HG03060 (cell line): ENCODE data around the gene RAB11FIP4.

Source experiments
- ATAC-seq: cut with Tn5 transposase; IDR thresholded peaks from one replicate; pipeline ENCODE4 v1.9.1; 2021; ENCODE audit warnings: low read depth, moderate number of reproducible peaks; ENCODE audit not compliant: unreplicated experiment

Gene RAB11FIP4

DNA sequence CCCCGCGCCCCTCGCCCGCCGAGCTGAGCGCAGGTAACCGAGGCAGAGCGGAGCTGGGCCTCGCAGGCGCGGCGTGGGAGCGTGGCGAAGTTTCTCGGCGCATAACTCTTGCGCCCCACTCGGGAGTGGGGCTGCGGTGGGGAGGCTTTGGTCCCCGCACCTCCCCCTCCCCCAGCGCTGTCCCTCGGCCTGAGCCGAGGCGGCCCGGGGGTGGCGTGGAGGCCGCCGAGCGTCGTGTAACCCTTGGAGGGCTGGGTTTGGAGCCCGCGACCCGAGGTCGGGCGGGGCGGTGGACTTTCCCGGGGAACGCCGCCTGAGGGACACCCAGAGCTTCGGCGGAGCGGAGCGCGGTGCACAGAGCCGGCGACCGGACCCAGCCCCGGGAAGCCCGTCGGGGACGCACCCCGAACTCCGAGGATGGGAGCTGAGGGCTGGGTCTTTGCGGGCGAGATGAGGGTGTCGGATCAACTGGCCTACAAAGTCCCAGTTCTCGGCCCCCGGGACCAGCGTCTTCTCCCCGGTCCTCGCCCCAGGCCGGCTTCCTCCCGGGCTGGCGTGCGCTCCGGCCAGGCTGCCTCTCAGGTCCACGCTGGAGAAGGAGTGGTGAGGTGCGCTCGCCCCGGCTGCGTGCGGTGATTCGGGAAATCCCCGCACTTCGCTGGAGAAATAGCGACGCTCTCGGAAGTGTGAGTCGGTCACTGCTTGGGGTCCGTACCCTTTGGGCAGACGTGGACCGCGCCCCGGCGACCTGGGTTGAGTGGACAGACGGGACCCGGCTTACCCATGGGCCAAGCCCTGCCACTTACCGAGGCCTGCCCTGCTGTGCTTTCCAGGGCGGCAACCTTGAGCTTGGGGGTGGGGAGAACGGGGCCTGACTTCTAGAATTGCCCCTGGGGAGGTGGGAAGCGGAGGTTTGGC lies 168.4 kb downstream of the RAB11FIP4 start:
- ATAC-seq, result no peak

DNA sequence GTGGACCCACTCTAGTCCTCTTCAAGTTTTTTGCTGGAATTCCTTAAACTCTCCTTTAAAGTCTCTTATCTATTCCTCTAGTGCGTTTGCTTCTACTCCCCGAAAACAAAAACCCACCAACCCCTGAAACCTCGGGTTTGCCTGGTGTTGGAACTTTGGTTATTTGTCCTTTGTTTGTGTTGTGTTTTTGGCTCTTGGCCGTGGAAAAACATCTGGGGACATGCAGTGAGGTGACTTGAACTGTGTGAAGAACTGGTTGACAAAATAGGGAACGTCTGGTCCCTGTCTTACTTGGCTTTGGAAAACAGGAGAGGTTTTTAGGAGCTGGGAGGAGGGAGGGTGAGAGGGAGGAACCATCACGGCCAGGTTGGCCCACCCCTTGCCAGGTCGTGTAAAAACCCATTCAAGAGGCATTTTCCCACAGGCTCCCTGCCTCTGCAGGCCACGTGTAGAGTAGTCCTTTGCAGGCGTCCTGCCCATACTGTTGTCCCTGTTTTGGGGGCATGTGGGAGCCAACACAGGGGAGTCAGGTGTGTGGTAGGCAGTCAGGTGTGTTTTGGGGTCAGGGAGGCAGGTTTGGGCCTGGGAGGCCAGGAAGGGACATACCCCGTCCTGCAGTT lies 169.3 kb downstream of the RAB11FIP4 start:
- no peak for ATAC-seq

DNA sequence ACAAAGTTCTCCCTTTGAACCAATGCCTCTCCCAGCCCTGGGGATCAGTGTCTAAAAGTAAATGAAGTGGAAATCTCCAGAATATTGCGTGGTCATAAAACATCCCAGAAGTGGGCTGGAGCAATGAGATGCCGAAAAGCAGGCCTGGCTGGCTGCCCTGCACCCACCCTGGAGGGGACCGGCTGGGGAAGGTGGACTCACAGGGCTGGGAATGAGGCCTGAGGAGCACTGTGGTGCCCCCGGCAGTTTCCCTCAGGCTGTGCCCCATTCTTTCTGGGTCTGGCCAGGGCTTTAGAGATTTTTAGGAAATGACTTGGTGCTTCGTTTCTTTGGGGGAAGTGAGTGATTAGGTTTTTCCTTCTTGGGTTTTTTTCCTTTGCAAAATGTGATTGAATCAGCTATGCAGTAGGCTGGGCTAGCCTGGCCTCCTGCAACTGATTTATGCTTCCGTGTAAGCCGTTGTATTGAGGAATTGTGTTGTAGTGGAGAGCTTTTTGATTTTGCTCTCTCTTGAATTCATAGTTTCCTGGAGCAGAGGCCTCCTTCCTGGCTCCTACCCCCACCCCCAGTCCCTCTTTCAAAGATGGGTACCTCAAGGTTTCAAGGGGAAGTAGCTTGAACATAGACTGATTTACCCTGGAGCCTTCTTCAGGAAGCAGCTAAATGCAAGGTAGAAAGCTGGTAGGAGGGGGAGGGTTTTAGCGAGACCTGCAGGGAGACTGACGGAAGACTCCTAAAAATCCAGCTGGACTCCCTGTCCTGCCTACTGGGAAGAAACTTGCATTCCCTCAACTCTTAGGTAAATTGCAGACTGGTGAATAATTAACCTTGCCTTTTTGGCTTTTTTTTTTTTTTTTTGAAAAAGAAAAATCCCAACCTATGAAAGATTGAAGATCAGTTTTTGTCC lies 170.2 kb downstream of the RAB11FIP4 start:
- no peak for ATAC-seq

DNA sequence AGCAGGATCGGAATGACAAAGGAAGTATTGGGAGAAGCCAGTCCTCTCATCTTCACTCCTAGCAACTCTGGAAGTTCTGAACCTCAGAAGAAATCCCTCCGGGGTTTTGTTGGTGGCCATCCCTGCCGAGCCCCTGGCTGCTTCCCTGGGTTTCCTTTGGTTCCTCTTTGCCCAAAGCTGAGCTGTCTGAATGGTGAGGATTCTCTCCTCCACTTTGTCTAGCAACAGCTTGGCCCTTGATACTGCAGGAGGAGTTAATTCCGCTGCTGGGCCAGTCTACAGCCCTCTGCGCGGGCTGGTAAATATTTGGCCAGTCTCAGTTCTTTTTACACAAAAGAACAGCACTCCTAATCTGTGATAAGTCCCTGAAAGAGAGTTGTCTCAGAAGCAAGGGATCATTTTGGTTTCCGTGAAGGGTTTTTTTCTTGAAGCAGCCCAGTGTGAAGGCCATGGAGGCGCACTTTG lies 170.9 kb downstream of the RAB11FIP4 start:
- ATAC-seq, result no peak

DNA sequence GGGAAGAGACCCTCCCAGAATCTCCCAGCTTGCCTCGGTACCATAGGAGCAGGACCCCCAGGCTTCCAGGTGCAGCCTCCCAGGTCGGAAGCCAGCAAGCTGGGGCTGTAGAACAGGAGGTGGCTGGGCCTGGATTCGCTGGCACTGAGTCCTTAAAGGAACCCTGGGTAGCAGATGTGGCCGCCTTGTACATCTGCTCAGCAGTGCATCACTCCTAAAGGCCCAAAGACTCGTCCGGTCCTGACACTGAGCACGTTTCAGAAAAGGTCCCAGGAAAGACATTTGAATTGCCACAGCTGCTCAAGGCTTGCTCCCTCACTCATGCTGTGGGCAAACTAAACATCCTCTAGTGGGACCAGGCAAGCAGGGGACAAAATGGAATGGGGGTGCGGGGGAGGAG lies 172.8 kb downstream of the RAB11FIP4 start:
- no peak for ATAC-seq

DNA sequence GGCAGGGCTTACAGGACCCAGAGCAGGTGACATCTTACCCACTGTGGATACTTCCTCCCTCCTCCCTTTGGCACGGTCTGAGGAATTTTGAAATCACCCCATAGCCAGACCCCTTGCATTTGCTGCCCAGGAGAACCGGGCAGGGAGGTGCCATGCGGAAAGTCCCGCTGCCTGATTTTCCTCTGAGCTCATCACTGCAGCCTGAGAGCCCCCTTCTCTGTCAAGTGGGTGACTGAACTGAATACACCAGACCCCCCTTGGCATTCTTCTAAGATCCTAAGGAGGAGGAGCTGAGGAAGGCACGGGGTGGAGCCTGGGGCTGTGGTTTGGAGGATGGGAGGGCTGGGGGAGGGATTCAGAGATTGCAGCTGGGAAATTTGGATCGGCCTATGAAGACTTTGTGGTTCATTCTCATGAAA lies 173.4 kb downstream of the RAB11FIP4 start:
- no peak for ATAC-seq

DNA sequence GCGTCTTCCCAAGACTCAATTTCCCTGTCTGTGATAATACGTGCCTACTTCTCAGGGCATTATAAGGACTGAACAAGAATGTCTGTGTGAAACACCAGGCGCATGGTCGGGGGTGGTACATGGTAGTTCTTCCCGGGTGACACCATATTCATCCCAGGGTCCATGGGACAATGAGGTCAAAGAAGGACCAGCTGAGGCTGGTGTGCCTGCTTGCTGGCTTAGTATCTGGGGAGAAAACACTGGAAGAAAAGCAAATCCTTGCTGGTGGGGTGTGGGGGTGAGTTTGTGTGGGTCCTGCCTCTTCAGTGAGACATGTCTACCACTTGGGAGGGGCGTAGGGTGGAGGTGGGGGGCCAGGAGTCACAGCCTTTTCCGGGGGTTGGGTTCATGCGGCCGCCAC lies 174.2 kb downstream of the RAB11FIP4 start:
- ATAC-seq, result no peak

DNA sequence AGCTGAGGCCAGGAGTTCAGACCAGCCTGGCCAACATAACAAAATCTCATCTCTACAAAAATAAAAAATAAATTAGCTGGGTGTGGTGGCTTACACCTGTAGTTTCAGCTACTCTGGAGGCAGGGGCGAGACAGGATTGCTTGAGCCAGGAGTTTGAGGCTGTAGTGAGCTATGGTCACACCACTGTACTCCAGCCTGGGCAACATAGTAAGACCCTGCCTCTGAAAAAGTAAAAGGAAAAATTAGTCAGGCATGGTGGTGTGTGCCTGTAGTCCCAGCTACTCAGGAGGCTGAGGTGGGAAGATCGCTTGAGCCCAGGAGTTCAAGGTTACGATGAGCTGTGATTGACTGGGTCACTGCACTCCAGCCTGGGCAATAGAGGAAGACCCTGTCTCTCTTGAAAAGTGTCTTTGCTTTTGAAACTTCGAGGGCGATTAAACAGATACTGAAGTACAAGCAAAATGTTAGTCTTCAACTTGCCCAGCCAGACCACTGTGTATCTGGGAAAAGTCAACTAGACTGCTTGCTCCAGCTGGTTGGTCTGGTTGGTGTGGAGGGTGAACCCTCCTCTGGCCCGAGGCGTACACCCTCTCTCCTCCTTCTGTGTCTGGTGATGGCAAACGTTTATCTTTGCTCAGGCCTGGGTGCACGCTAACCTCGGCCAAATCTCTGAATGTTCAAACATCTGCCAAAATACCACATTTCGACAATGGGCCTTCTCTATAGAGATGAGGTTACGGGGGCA lies 174.9 kb downstream of the RAB11FIP4 start:
- no peak for ATAC-seq

DNA sequence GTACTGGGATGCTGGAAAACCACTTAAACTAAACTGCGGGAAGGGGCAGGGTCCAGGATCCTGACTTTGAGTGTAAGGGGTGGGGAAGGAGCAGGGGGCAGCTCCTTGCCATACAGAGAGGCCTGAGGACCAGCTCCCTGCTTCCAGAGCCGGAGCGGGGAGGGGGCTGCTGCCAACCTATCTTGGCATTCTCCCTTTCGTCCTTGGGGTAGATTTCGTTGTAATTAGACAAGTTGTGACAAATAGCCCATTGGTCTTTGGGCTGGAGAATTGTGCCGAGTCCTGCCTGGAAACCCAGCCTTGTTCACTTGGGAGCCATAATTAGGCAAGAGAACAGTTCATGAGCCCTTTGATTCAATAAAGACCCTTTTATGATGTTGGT lies 175.5 kb downstream of the RAB11FIP4 start:
- no peak for ATAC-seq

DNA sequence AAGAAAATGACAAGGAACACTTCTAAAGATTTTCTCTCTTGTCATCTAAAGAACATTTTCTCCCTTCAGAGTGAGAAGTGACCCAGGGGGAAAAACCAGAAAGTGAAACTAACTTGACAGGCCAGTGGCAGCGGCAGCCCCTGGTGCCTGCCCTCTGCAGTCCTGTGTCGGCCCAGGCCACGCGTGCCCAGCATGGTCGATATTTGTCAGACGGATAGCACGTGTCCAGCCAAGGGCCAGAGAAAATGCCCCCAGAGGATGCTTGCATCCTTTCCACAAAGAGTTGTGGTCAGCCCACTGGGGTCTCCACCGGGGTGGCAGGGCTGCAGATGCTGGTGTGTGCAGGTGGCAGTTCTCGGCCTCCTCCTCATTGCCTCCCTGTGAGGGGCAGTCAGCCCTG lies 176.6 kb downstream of the RAB11FIP4 start:
- ATAC-seq, result no peak

DNA sequence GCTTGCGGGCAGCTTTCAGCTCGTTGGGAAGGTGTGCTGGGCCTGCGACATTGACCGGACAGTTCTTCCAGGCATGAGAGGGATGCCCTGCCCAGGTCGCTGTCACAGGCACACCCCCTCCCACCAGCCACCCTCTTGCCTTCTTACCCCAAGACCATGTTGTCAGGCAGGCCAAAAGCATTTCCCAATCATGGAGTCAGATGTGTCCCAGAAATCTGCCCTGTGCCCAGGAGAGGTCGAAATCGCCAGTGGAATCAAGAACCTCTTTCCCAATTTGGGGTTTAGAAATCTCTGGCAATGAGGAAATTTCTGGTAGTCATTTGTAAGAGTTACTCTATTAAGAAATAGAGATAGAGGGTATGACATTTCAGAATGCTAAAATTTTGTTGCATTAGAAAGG lies 177.1 kb downstream of the RAB11FIP4 start:
- ATAC-seq, result no peak

DNA sequence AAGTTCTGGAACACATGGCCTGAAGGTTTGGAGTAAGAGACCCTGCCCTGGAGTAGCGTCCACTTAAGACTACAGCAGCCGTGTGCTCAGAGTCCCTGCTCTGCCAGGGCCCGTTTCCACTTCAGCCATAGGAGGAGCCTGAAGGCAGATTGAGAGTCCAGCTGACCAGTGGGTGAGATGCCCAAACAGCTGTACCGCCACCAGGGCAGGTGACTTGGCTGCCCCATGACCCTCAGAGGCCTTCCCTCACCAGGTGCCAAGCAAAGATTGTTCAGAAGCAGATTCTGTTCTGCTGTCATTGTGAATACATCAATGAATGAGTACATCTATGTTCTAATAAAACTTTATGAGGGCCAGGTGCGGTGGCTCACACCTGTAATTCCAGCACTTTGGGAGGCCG lies 178.8 kb downstream of the RAB11FIP4 start:
- no peak for ATAC-seq

DNA sequence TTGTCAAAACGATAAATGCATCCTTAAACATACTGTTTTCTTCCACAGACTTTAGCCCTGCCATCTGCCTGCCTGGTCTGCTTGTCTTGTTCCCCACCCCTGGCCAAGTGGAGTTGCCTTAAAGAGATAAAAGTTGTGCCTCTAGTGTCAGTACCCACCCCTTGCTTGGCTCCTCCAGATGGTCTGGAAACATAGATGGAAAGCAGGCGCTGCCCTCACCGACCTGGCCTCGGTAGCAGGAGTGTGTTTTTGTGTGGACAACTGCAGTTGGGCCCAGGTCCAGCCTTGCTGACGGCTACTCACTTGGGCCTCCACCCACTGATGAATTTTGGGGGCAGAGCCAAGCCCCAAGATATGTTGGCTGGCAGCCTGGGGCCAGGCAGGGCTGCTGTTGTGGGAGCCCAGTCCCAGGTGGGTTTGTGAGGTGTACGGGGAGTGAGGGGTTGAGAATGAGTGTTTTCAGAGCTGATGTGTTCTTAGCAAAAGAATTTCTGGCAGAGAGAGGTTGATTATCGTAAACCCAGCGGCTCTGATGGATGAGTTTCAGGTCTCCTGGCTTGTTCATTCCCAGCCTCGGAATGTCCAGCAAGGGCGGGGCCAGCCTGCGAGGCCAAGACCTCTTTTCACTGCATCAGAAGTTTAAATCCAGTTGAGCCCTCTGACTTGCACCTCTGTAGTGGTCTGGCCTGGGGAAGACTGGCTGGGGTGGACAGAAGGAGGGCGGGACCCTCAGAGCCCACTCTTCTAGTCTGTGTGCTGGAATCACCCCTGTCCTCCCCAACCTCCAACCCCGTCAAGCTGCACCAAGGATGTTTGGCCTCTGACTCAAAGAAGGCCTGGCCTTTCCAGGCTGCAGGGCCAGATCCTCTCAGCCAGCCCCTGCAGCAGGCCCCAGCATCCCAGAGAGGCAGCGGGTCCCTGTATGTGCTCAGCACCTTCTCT lies 179.7 kb downstream of the RAB11FIP4 start:
- ATAC-seq, result no peak

DNA sequence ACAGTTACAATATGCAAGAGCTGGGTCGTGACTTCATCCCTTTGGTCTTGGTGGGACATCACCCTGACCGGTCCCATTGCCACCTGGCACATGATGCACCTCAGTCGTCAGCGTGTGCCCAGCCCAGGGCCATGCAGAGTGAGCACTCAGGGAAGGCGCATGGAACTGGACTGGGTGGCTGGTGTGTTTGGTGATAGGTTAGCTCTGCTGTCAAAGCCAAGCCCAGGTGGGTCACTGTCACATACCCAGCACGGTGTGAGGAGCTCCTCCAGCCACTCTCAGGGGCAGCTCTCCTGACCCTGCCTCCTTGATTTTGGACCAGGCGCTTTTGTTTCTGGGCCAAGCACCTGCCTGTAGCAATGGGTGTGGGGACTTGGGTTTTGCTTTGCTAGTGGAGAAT lies 180.9 kb downstream of the RAB11FIP4 start:
- ATAC-seq, result no peak

DNA sequence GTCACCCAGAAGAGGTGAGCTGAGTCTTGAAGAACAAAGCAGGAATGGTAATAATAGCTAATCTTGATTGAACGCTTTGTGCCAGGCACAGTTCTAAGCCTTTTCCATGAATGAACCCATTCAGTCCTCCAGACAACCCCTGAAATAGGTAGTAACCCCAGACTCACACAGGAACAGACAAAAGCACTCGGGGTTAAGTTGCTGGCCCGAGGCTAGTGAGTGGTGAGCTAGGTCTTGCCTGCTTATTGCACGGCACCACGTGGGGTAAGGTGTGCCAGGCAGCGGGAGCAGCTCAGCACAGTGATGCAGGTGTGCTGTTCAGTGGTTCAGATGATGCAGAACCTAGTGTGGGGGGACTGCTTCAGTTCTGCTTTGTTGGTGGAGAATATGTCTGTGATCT lies 181.6 kb downstream of the RAB11FIP4 start:
- no peak for ATAC-seq

DNA sequence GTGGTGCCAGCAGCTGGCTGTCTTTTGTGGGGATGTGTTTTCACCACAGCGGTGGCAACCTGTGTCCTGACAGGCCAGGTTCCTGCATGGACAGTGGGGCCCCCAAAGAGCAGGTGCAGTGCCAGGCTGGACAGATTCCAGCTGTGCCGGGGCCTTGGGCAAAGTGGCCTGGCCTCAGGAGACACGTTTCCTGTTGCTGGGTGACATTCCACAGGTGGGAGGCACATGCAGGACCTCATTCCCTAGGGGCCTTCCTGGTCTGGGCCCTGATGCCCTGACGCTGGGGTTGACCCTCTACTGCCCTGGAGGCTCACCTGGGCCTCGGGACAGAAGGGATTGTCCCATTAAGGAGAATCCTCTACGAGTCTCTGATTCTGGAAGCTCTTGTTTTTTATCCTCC lies 182.4 kb downstream of the RAB11FIP4 start:
- no peak for ATAC-seq

DNA sequence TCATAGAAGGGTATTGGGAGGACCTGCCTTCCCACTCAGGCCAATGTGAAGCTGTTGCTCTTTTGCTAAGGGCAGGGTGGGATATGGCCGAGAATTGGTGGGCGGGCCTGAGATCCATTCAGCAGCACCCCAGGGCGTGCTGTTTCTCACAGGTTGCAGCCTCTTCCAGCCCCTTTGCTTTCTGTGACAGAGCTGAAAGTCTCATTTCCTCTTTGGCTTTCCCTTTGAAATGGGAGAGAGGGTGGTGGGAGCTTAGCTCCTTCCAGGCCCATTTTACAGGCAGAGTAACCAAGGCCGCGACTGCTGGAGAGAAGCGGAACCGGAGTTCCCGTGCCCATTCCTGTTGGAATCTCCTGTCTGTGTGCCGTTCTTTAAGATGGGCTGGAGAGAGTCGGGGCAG lies 183.0 kb downstream of the RAB11FIP4 start:
- ATAC-seq, result no peak

DNA sequence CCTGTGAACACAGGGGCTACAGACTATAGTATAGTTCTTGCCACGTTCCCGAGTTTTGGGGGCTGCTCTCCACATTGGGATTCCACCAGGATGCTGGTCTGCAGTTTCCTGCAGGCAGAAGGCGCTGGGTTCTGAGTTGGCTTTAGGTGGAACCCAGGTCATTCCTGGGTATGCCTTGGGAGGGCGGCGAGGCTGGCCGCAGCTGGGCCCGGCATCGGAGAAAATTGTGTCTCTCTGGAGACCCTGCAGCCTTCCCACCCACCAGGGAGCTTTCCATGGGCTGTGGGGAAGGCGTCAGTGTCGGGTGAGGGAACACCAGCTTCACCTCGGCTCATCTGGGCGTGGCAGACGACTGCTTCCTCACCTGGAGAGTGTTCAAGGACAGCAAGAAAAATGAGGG lies 183.6 kb downstream of the RAB11FIP4 start:
- ATAC-seq, result no peak

DNA sequence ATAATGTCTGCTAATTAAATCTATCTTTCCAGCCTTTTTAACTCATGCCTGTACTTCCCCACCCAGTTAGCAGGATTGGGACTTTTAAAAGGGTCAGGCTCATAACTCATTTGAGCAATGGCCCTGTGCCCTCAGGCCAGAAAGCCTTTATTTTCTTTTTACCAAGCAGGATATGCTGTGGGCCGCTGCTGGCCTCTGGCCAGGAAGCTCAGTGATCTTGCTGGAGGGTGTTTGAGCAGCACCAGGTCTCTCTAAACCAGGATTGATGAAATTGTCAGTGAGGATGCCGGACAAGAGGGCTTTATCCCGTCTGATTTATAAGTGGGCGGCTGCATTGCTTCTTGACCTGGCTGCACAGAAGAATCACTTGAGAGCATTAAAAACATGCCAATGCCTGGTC lies 187.8 kb downstream of the RAB11FIP4 start:
- no peak for ATAC-seq
